Osteocyte (in vitro differentiated cells): Measurements from ENCODE around the gene CTSW. TPM values are rescaled to one million over a fixed set of nuclear protein-coding genes. Genes with fewer than 3 reads are reported as not detected.

Experiments used
- DNase-seq: peaks from one replicate; pipeline ENCODE4 v3.0.0; 2021; ENCODE audit warnings: mixed read lengths; ENCODE audit not compliant: unreplicated experiment; ENCODE audit errors: extremely low spot score
- H3K27ac Mint-ChIP-seq: one replicate; pipeline ENCODE4 v1.8.0; 2021; ENCODE audit warnings: mild to moderate bottlenecking, mixed read lengths; ENCODE audit not compliant: unreplicated experiment
- H3K27me3 Mint-ChIP-seq: one replicate; pipeline ENCODE4 v1.8.0; 2021; ENCODE audit warnings: mixed read lengths; ENCODE audit not compliant: unreplicated experiment
- H3K36me3 Mint-ChIP-seq: one replicate; pipeline ENCODE4 v1.8.0; 2021; ENCODE audit warnings: mixed read lengths; ENCODE audit not compliant: unreplicated experiment
- H3K4me1 Mint-ChIP-seq: one replicate; pipeline ENCODE4 v1.8.0; 2021; ENCODE audit warnings: mixed read lengths; ENCODE audit not compliant: unreplicated experiment
- H3K4me3 Mint-ChIP-seq: one replicate; pipeline ENCODE4 v1.8.0; 2021; ENCODE audit warnings: mild to moderate bottlenecking, moderate library complexity, mixed read lengths; ENCODE audit not compliant: unreplicated experiment
- H3K9me3 Mint-ChIP-seq: one replicate; pipeline ENCODE4 v1.8.0; 2021; ENCODE audit warnings: mixed read lengths; ENCODE audit not compliant: unreplicated experiment
- CTCF ChIP-seq: fragments of 200-600 bp; sonication (generic); IDR thresholded peaks from 2 replicates; pipeline ENCODE4 v1.5.0; 2021; ENCODE audit warnings: antibody characterized with exemption, mild to moderate bottlenecking, moderate library complexity
- total RNA-seq: library from RNA; stranded (reverse); gene quantifications from 2 replicates; pipeline ENCODE4 v1.2.1, GENCODE V29; 2021

CTSW gene
- total RNA-seq, 1 donor from 2014 or later: not detected

GRCh38 chr11:65859095-65859811 lies 20.4 kb upstream of the CTSW start:
- peak overlapping the region; percentile 89 for H3K4me3 Mint-ChIP-seq
- H3K4me1 Mint-ChIP-seq: peaks cover 58% of the 10 kb centered on the region
- H3K9me3 Mint-ChIP-seq: no peaks in the 10 kb centered on the region
- peak; percentile 12 for TF ChIP-seq CTCF
- DNase-seq: peak; percentile 98
- H3K27me3 Mint-ChIP-seq: no peaks in the 10 kb centered on the region
- peak overlapping the region; percentile 97 for H3K27ac Mint-ChIP-seq
- H3K36me3 Mint-ChIP-seq: peaks cover 32% of the 10 kb centered on the region

GRCh38 chr11:65859812-65860277 lies 19.8 kb upstream of the CTSW start:
- Mint-ChIP-seq H3K27me3 (no peaks in the 10 kb centered on the region), H3K9me3 (no peaks in the 10 kb centered on the region), H3K4me1 (peaks cover 53% of the 10 kb centered on the region), H3K27ac (peak overlapping the region; percentile 97), H3K36me3 (peaks cover 26% of the 10 kb centered on the region), H3K4me3 (peak overlapping the region; percentile 89)
- TF ChIP-seq CTCF: no peak
- no peak for DNase-seq

GRCh38 chr11:65860278-65861164 lies 19.1 kb upstream of the CTSW start, which contains the start of gene MUS81:
Gene MUS81 (plus strand): TSS chr11:65860433. CDS start chr11:65860754, 321 bp downstream.
- H3K36me3 Mint-ChIP-seq: peaks cover 26% of the 10 kb centered on the region
- H3K9me3 Mint-ChIP-seq: no peaks in the 10 kb centered on the region
- H3K27ac Mint-ChIP-seq: peak within 1 kb of the TSS; percentile 97
- peak; percentile 98 for DNase-seq
- peak within 1 kb of the TSS; percentile 89 for H3K4me3 Mint-ChIP-seq
- peaks cover 49% of the 10 kb centered on the region for H3K4me1 Mint-ChIP-seq
- TF ChIP-seq CTCF: peak; percentile 96
- H3K27me3 Mint-ChIP-seq: no peaks in the 10 kb centered on the region

- no peak for DNase-seq
- peaks cover 21% of the 10 kb centered on the region for H3K36me3 Mint-ChIP-seq
- peak overlapping the region; percentile 97 for H3K27ac Mint-ChIP-seq
- H3K9me3 Mint-ChIP-seq: no peaks in the 10 kb centered on the region
- peaks cover 42% of the 10 kb centered on the region for H3K4me1 Mint-ChIP-seq
- H3K4me3 Mint-ChIP-seq: peak overlapping the region; percentile 89
- no peak for TF ChIP-seq CTCF
- H3K27me3 Mint-ChIP-seq: no peaks in the 10 kb centered on the region
Measured at GRCh38 chr11:65861165-65861505, 18.5 kb upstream of the CTSW start.
